Astrocyte of the cerebellum (primary cell): ENCODE measurements around the gene R3HDM4.

Source experiments
- DNase-seq: peaks from one replicate; pipeline ENCODE4 v3.0.0-alpha.2; 2011; ENCODE audit warnings: low read depth
- H3K4me3 ChIP-seq: 2 replicates; pipeline ENCODE4 v1.5.1; 2011; ENCODE audit warnings: mild to moderate bottlenecking, low read depth, low read length, moderate library complexity
- CTCF ChIP-seq: IDR thresholded peaks from 2 replicates; pipeline ENCODE4 v1.5.1; 2012; ENCODE audit warnings: low read length, low read depth, moderate library complexity, mild to moderate bottlenecking; ENCODE audit errors: missing control alignments
- in situ Hi-C: cut with HindIII; loops from 2 replicates; pipeline ENCODE4 v1.10.0; 2017; ENCODE audit warnings: low sequenced_read_pairs

The R3HDM4 gene

GRCh38 chr19:936175-936546 is 23.1 kb upstream of the R3HDM4 start:
- H3K4me3 ChIP-seq = no peak overlapping the region
- no peak for DNase-seq
- in situ Hi-C loops = no loop called here
- TF ChIP-seq CTCF = no peak

- DNase-seq = no peak
- in situ Hi-C loops = no loop called here
- peak; percentile 6 for TF ChIP-seq CTCF
- H3K4me3 ChIP-seq = no peak overlapping the region
These were observed 22.0 kb upstream of the R3HDM4 start for GRCh38 chr19:934865-935479.

- in situ Hi-C loops = no loop called here
These were observed 21.3 kb upstream of the R3HDM4 start for GRCh38 chr19:934197-934840.

GRCh38 chr19:933553-933882 is 20.5 kb upstream of the R3HDM4 start:
- in situ Hi-C loops = no loop called here
- no peak for TF ChIP-seq CTCF
- DNase-seq = no peak
- H3K4me3 ChIP-seq = no peak overlapping the region

More at GRCh38 chr19:934197-934840, 21.3 kb upstream of the R3HDM4 start:
- no peak for DNase-seq
- H3K4me3 ChIP-seq = no peak overlapping the region
- TF ChIP-seq CTCF = no peak

GRCh38 chr19:932648-933552 is 19.9 kb upstream of the R3HDM4 start:
- H3K4me3 ChIP-seq = no peak overlapping the region
- in situ Hi-C loops = no loop called here
- no peak for TF ChIP-seq CTCF
- DNase-seq = peak; percentile 70

- no peak overlapping the region for H3K4me3 ChIP-seq
- no peak for TF ChIP-seq CTCF
- in situ Hi-C loops = no loop called here
- DNase-seq = no peak
These were observed 19.0 kb upstream of the R3HDM4 start for GRCh38 chr19:931860-932647.
